GM12891 (cell line): ENCODE data around the gene TLE3.

Experiments
- POLR2A ChIP-seq: IDR thresholded peaks from 2 replicates; pipeline ENCODE4 v1.6.1; 2011; ENCODE audit warnings: low read depth, low read length, control low read depth
- POLR2AphosphoS5 ChIP-seq: IDR thresholded peaks from 2 replicates; pipeline ENCODE4 v1.6.1; 2011; ENCODE audit warnings: low read depth, low read length, control low read depth
- SPI1 ChIP-seq: IDR thresholded peaks from 2 replicates; pipeline ENCODE4 v1.6.1; 2011; ENCODE audit warnings: low read depth, low read length, control low read depth
- TAF1 ChIP-seq: IDR thresholded peaks from 2 replicates; pipeline ENCODE4 v1.6.1; 2011; ENCODE audit warnings: low read depth, low read length, control low read depth

- no peak for TF ChIP-seq POLR2A
- TF ChIP-seq POLR2AphosphoS5 = no peak
- no peak for TF ChIP-seq TAF1
- TF ChIP-seq SPI1 = no peak
Measured at GRCh38 chr15:70100474-70101341, 3.0 kb upstream of the TLE3 start.
